Spleen (tissue), 11 donors: Measurements from ENCODE around the gene GARIN3. TPM values are rescaled to one million over a fixed set of nuclear protein-coding genes. Genes with fewer than 3 reads are reported as not detected.

Experiments
- DNase-seq: peaks from one replicate; pipeline ENCODE4 v3.0.0-alpha.2; 2020
- H3K27ac ChIP-seq, 8 donors: fragments of 200-600 bp; sonication (generic) in 7 of 8; 1 replicate in 4 of 8; 2 replicates in 4 of 8; pipeline versions ENCODE4 v1.5.0 to v1.8.0; 2016 to 2021; ENCODE audit warnings: inconsistent platforms in 4 of 8, mild to moderate bottlenecking in 4 of 8, moderate library complexity in 1 of 8
- H3K27me3 ChIP-seq, 7 donors: fragments of 200-600 bp; sonication (generic) in 6 of 7; replicated peaks in 1 of 7; 1 replicate in 4 of 7; 2 replicates in 3 of 7; pipeline versions ENCODE4 v1.5.0 to v1.8.0; 2016 to 2021; ENCODE audit warnings: inconsistent platforms in 3 of 7, mild to moderate bottlenecking in 1 of 7
- H3K36me3 ChIP-seq, 6 donors: fragments of 200-600 bp; sonication (generic) in 5 of 6; 1 replicate in 4 of 6; 2 replicates in 2 of 6; pipeline versions ENCODE4 v1.5.0 to v1.8.0; 2016 to 2021; ENCODE audit warnings: inconsistent platforms in 2 of 6
- H3K4me1 ChIP-seq, 6 donors: fragments of 200-600 bp; sonication (generic) in 5 of 6; 1 replicate in 3 of 6; 2 replicates in 3 of 6; pipeline versions ENCODE4 v1.5.0 to v1.8.0; 2016 to 2021; ENCODE audit warnings: inconsistent platforms in 3 of 6
- H3K4me3 ChIP-seq, 8 donors: fragments of 200-600 bp; sonication (generic) in 7 of 8; 1 replicate in 4 of 8; 2 replicates in 4 of 8; pipeline versions ENCODE4 v1.5.0 to v1.8.0; 2016 to 2021; ENCODE audit warnings: inconsistent platforms in 4 of 8, mild to moderate bottlenecking in 4 of 8, moderate library complexity in 2 of 8
- H3K9me3 ChIP-seq, 8 donors: fragments of 200-600 bp; sonication (generic) in 7 of 8; 1 replicate in 4 of 8; 2 replicates in 4 of 8; pipeline versions ENCODE4 v1.5.0 to v1.8.0; 2016 to 2021; ENCODE audit warnings: inconsistent platforms in 4 of 8
- POLR2A ChIP-seq, 3 donors: fragments of 450-650 bp; IDR thresholded peaks; one replicate each; pipeline ENCODE4 v1.5.1; 2017; ENCODE audit warnings: antibody characterized with exemption in 3 of 3, mild to moderate bottlenecking in 1 of 3
- POLR2AphosphoS5 ChIP-seq, 3 donors: sonication (generic); formaldehyde crosslinking; IDR thresholded peaks; one replicate each; pipeline ENCODE4 v1.5.1; 2017; ENCODE audit warnings: antibody characterized with exemption in 3 of 3
- WGBS, 5 donors: extraction: QIAGEN DNeasy Blood & Tissue Kit in 3 of 5; methylation state at CpG; one replicate each; pipeline versions ENCODE4 v1.1.5 to v1.1.7; 2013 to 2018; 5-methylcytosine and 5-hydroxymethylcytosine counted together
- intact Hi-C: fragments of 100-400 bp; cut with DNase I; formaldehyde crosslinking; loops from one replicate; pipeline ENCODE4 v1.15.0; 2023; ENCODE audit warnings: low total_unique reads
- polyA plus RNA-seq, 3 donors: library from polyadenylated mRNA; stranded (reverse); fragments of 200-250 nt; gene quantifications; one replicate each; pipeline ENCODE4 v1.2.1, GENCODE V29; 2013
- total RNA-seq, 7 donors: library from RNA; depleted of rRNA in 3 of 7; stranded (reverse); fragments of >200 nt in 3 of 7; fragmentation: NEBNext Ultra II Directional in 4 of 7; extraction: Animal tissue kit (Norgen Biotek cat#: 25700) in 4 of 7; gene quantifications; one replicate each; pipeline versions ENCODE4 v1.1.0 to v1.2.1, GENCODE V29; 2016 to 2021
- TF ChIP-seq, protein P1 (sequence below), 11 experiments: fragments of 200-600 bp in 7 of 11; fragments of 450-650 bp in 4 of 11; sonication (generic) in 4 of 11; IDR thresholded peaks in 8 of 11; conservative IDR thresholded peaks in 3 of 11; 1 replicate in 7 of 11; 2 replicates in 4 of 11; pipeline versions ENCODE4 v1.4.0 to v1.8.0; 2016 to 2021; ENCODE audit warnings: antibody characterized with exemption in 11 of 11, inconsistent platforms in 4 of 11, mild to moderate bottlenecking in 1 of 11
- donor health status: healthy with polysubstance abuse.
- donor health status: DM: no; HTN: no; CAD: no; lungs with moderate emphysema.
- donor health status: DM: no; HTN: no; CAD: no.
- donor health status: Bipolar disorder and iron deficiency.
- donor health status: healthy.
- donor health status: DM: no; HTN: no; CAD: no.
- donor health status: DM: yes; HTN: yes; CAD: no.

Gene GARIN3
- total and polyA plus RNA-seq, 10 donors: not detected

DNA sequence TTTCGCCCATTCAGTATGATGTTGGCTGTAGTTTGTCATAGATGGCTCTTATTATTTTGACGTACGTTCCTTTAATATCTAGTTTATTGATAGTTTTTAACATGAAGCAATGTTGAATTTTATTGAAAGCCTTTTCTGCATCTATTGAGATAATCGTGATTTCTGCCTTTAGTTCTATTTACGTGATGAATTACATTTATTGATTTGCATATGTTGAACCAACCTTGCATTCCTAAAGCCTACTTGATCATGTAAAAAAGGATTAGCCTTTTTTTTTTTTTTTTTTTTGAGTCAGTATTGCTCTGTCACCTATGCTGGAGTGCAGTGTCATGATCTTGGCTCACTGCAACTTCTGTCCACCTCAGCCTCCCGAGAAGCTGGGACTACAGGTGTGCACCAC is 39.6 kb upstream of the GARIN3 start:
- TF ChIP-seq POLR2AphosphoS5 (IDR thresholded peaks at IDR 0.05) (no peak), POLR2A (IDR thresholded peaks at IDR 0.05) (no peak)
- TF ChIP-seq, protein P1, sequence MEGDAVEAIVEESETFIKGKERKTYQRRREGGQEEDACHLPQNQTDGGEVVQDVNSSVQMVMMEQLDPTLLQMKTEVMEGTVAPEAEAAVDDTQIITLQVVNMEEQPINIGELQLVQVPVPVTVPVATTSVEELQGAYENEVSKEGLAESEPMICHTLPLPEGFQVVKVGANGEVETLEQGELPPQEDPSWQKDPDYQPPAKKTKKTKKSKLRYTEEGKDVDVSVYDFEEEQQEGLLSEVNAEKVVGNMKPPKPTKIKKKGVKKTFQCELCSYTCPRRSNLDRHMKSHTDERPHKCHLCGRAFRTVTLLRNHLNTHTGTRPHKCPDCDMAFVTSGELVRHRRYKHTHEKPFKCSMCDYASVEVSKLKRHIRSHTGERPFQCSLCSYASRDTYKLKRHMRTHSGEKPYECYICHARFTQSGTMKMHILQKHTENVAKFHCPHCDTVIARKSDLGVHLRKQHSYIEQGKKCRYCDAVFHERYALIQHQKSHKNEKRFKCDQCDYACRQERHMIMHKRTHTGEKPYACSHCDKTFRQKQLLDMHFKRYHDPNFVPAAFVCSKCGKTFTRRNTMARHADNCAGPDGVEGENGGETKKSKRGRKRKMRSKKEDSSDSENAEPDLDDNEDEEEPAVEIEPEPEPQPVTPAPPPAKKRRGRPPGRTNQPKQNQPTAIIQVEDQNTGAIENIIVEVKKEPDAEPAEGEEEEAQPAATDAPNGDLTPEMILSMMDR (IDR thresholded peaks at IDR 0.05 in 8 of 11, conservative IDR thresholded peaks at IDR 0.05 in 3 of 11): no peak
- Histone ChIP-seq H3K4me1 (peaks cover 0 to 62% (median 12%) of the 10 kb centered on the region in 6 donors), H3K9me3 (peaks cover 0 to 16% (median 0%) of the 10 kb centered on the region in 8 donors), H3K4me3 (no peak overlapping the region), H3K36me3 (peaks cover 0 to 15% (median 0%) of the 10 kb centered on the region in 6 donors), H3K27ac (no peak overlapping the region), H3K27me3 (no peaks in the 10 kb centered on the region)
- intact Hi-C loops: no loop called here
- no peak for DNase-seq
- 74 to 86% (median 78%) methylated on average over 6 of the region's 6 CpGs for WGBS, 5 donors

GRCh38 chr5:157204765-157205164 is 38.7 kb upstream of the GARIN3 start:
- Histone ChIP-seq H3K9me3 (peaks cover 0 to 16% (median 0%) of the 10 kb centered on the region in 8 donors), H3K27me3 (no peaks in the 10 kb centered on the region), H3K4me1 (peaks cover 0 to 57% (median 12%) of the 10 kb centered on the region in 6 donors), H3K4me3 (no peak overlapping the region), H3K27ac (peak overlapping the region in 3 of 8 donors; percentile 33 to 67 (median 67)), H3K36me3 (peaks cover 0 to 14% (median 0%) of the 10 kb centered on the region in 6 donors)
- DNase-seq: no peak
- intact Hi-C loops: no loop called here
- TF ChIP-seq, protein P1 (IDR thresholded peaks at IDR 0.05 in 8 of 11, conservative IDR thresholded peaks at IDR 0.05 in 3 of 11): no peak
- TF ChIP-seq POLR2A (IDR thresholded peaks at IDR 0.05): no peak
- no peak for TF ChIP-seq POLR2AphosphoS5 (IDR thresholded peaks at IDR 0.05)
- 15 to 34% (median 29%) methylated on average over 4 of the region's 4 CpGs for WGBS, 5 donors

DNA sequence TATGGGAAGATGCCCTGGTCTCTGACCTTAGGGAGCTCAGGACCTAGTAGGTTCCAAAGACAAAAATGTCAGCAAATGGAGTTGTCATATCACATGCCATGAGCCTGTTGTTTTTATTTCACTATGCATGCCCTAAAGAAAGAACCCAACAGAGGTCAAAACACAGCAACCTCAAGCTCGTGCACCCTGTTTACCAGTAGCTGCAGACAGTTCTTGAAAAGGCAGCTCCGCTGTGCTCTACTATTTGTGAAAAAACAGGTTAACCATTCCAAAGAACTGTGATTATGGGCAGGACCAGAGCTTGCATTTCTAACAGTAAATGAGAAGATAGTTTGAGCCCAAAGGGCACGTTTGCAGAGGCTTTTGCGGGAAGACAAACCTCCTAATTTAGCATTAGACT is 37.4 kb upstream of the GARIN3 start:
- no peak for DNase-seq
- Histone ChIP-seq H3K27ac (peak overlapping the region in 5 of 8 donors; percentile 0 to 67 (median 44)), H3K27me3 (no peaks in the 10 kb centered on the region), H3K9me3 (peaks cover 0 to 16% (median 0%) of the 10 kb centered on the region in 8 donors), H3K36me3 (peaks cover 0 to under 1% (median 0%) of the 10 kb centered on the region in 6 donors), H3K4me1 (peaks cover 0 to 60% (median 16%) of the 10 kb centered on the region in 6 donors), H3K4me3 (no peak overlapping the region)
- no peak for TF ChIP-seq POLR2A (IDR thresholded peaks at IDR 0.05)
- peak in 1 of 3 donors; percentile 4 for TF ChIP-seq POLR2AphosphoS5 (IDR thresholded peaks at IDR 0.05)
- TF ChIP-seq, protein P1 (IDR thresholded peaks at IDR 0.05 in 8 of 11, conservative IDR thresholded peaks at IDR 0.05 in 3 of 11): no peak
- 66 to 84% (median 76%) methylated on average over 4 of the region's 4 CpGs for WGBS, 5 donors
- intact Hi-C loops: no loop called here

DNA sequence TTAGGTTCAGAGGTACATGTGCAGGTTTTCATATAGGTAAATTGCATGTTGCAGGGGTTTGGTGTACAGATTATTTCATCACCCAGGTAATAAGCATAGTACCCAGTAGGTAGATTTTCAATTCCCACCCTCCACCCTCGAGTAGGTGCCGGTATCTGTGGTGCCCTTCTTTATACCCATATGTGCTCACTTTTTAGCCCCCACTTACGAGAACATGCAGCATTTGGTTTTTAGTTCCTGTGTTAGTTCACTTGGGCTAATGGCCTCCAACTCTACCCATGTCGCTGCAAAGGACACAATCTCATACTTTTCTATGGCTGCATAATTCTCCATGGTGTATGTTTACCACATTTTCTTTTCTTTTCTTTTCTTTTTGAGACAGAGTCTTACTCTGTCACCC is 35.8 kb upstream of the GARIN3 start:
- peaks cover 0 to 16% (median 0%) of the 10 kb centered on the region in 8 donors for H3K9me3 ChIP-seq
- H3K4me3 ChIP-seq: no peak overlapping the region
- TF ChIP-seq, protein P1 (IDR thresholded peaks at IDR 0.05 in 8 of 11, conservative IDR thresholded peaks at IDR 0.05 in 3 of 11): no peak
- TF ChIP-seq POLR2A (IDR thresholded peaks at IDR 0.05) (no peak), POLR2AphosphoS5 (IDR thresholded peaks at IDR 0.05) (no peak)
- intact Hi-C loops: no loop called here
- no peaks in the 10 kb centered on the region for H3K27me3 ChIP-seq
- no peaks in the 10 kb centered on the region for H3K36me3 ChIP-seq
- DNase-seq: no peak
- WGBS, 5 donors: 71 to 80% (median 79%) methylated on average over 4 of the region's 4 CpGs
- peaks cover 0 to 76% (median 20%) of the 10 kb centered on the region in 6 donors for H3K4me1 ChIP-seq
- H3K27ac ChIP-seq: peak overlapping the region in 2 of 8 donors; percentile 22 to 67
